ENCODE results near the gene PTPRG. TPM values are rescaled to one million over a fixed set of nuclear protein-coding genes. Genes with fewer than 3 reads are reported as not detected.

PTPRG gene
- total RNA-seq, 2 donors from 2014 or later = 76.5 to 108 TPM

- H3K4me1 Mint-ChIP-seq = peaks cover 7% of the 10 kb centered on the region
- Histone ChIP-seq H3K9ac (ENCODE audit: extremely low read depth, low read length, poor library complexity, severe bottlenecking) (no peak overlapping the region), H3K4me3 (ENCODE audit: low read length) (no peak overlapping the region), H3K9me3 (ENCODE audit: control insufficient read depth, low read length) (no peaks in the 10 kb centered on the region), H3K27me3 (ENCODE audit: control insufficient read depth, insufficient read depth, low read length, poor library complexity, severe bottlenecking) (no peaks in the 10 kb centered on the region), H3K36me3 (ENCODE audit: control insufficient read depth, insufficient read depth, low read length) (peaks cover 22% of the 10 kb centered on the region), H3K27ac (ENCODE audit: low read depth, low read length) (peak overlapping the region; percentile 19), H3K4me1 (ENCODE audit: control insufficient read depth, insufficient read depth, low read length) (peaks cover 7% of the 10 kb centered on the region)
- peaks cover 18% of the 10 kb centered on the region for H3K36me3 Mint-ChIP-seq (ENCODE audit: low read depth)
- 67 to 96% methylated on average over 1 of the region's 1 CpG for WGBS, 2 experiments (ENCODE audit: insufficient coverage in 1 of 2, insufficient read length in 1 of 2)
- no peak for DNase-seq
- H3K27me3 Mint-ChIP-seq (ENCODE audit: insufficient read depth) = no peaks in the 10 kb centered on the region
- H3K4me3 Mint-ChIP-seq = no peak overlapping the region
- no peak for TF ChIP-seq CTCF (conservative IDR thresholded peaks at IDR 0.05)
- H3K9me3 Mint-ChIP-seq = no peaks in the 10 kb centered on the region
- no peak overlapping the region for H3K27ac Mint-ChIP-seq
Observed at GRCh38 chr3:62260655-62261054, 699.3 kb downstream of the PTPRG start.

DNA sequence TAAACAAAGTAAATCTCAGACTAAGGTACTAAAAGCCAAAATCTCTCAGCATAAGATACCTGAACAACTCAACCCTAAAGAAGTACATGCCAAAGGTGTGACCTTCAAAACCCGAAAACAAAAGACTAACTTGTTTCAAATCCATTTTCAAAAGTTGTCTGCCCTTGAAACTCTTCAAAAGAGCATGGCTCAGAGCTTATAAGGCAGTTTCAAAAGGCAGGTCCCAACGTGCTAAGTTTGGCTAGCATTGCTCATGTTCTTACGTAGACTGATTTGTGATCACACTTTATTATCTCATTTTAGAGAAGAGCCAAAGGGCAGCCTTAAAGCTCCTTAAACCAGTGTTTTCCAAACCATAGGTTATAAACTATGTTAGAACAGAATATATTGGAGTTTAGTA is 699.8 kb downstream of the PTPRG start:
- no peak overlapping the region for H3K27ac ChIP-seq (ENCODE audit: low read depth, low read length)
- DNase-seq = no peak
- Mint-ChIP-seq H3K4me1 (peaks cover 7% of the 10 kb centered on the region), H3K27ac (no peak overlapping the region), H3K36me3 (ENCODE audit: low read depth) (peaks cover 13% of the 10 kb centered on the region), H3K4me3 (no peak overlapping the region), H3K9me3 (no peaks in the 10 kb centered on the region), H3K27me3 (ENCODE audit: insufficient read depth) (no peaks in the 10 kb centered on the region)
- TF ChIP-seq CTCF (conservative IDR thresholded peaks at IDR 0.05) = no peak
- no peak overlapping the region for H3K9ac ChIP-seq (ENCODE audit: extremely low read depth, low read length, poor library complexity, severe bottlenecking)
- no peak overlapping the region for H3K4me3 ChIP-seq (ENCODE audit: low read length)
- 75 to 80% methylated on average over 2 to 3 of the region's 3 CpGs for WGBS, 2 experiments (ENCODE audit: insufficient coverage in 1 of 2, insufficient read length in 1 of 2)
- no peaks in the 10 kb centered on the region for H3K27me3 ChIP-seq (ENCODE audit: control insufficient read depth, insufficient read depth, low read length, poor library complexity, severe bottlenecking)
- H3K9me3 ChIP-seq (ENCODE audit: control insufficient read depth, low read length) = no peaks in the 10 kb centered on the region
- H3K4me1 ChIP-seq (ENCODE audit: control insufficient read depth, insufficient read depth, low read length) = peaks cover 7% of the 10 kb centered on the region
- peaks cover 18% of the 10 kb centered on the region for H3K36me3 ChIP-seq (ENCODE audit: control insufficient read depth, insufficient read depth, low read length)

DNA sequence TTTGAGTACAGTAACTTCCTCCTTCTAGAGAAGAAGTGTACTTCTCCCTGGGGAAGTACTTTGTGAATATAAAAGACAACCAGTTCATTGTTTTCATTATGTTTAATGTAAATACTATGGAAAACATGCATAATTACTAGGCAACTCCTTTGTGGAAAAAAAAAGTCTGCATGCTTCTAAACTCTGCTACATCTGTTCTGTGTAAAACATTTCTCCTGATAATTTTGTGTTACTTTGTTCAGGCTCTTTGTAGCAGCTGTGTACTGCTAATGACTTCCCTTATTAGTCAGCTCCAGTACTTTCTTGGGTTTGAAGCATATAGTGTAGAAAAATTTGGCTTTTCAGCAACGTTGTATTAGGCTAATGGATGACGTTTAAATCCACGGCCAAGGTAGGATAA is 700.4 kb downstream of the PTPRG start:
- Histone ChIP-seq H3K36me3 (ENCODE audit: control insufficient read depth, insufficient read depth, low read length) (peaks cover 14% of the 10 kb centered on the region), H3K4me3 (ENCODE audit: low read length) (no peak overlapping the region), H3K9me3 (ENCODE audit: control insufficient read depth, low read length) (no peaks in the 10 kb centered on the region), H3K9ac (ENCODE audit: extremely low read depth, low read length, poor library complexity, severe bottlenecking) (no peak overlapping the region), H3K27ac (ENCODE audit: low read depth, low read length) (peak overlapping the region; percentile 3), H3K4me1 (ENCODE audit: control insufficient read depth, insufficient read depth, low read length) (peaks cover 7% of the 10 kb centered on the region), H3K27me3 (ENCODE audit: control insufficient read depth, insufficient read depth, low read length, poor library complexity, severe bottlenecking) (no peaks in the 10 kb centered on the region)
- peaks cover 13% of the 10 kb centered on the region for H3K36me3 Mint-ChIP-seq (ENCODE audit: low read depth)
- H3K27ac Mint-ChIP-seq = no peak overlapping the region
- H3K4me1 Mint-ChIP-seq = peaks cover 7% of the 10 kb centered on the region
- H3K27me3 Mint-ChIP-seq (ENCODE audit: insufficient read depth) = no peaks in the 10 kb centered on the region
- H3K4me3 Mint-ChIP-seq = no peak overlapping the region
- no peak for TF ChIP-seq CTCF (conservative IDR thresholded peaks at IDR 0.05)
- 71 to 94% methylated on average over 3 of the region's 3 CpGs for WGBS, 2 experiments (ENCODE audit: insufficient coverage in 1 of 2, insufficient read length in 1 of 2)
- H3K9me3 Mint-ChIP-seq = no peaks in the 10 kb centered on the region
- DNase-seq = no peak
